HG03575 (cell line): ENCODE data around the gene ATRX.
"Not testable (repeated sequence)": the region's sequence is repeated elsewhere in the genome, so short reads cannot be mapped to it uniquely, and the experiment has no call there.

Experiments used
- ATAC-seq: cut with Tn5 transposase; IDR thresholded peaks from one replicate; pipeline ENCODE4 v1.9.1; 2021; ENCODE audit not compliant: unreplicated experiment, insufficient number of reproducible peaks, low FRiP score; ENCODE audit errors: extremely low read depth

Gene ATRX

GRCh38 chrX:77785486-77786364, at the start of gene ATRX:
Gene ATRX (minus strand): TSS chrX:77786216. CDS start chrX:77786001, 215 bp downstream.
- no peak for ATAC-seq

- ATAC-seq, result not testable (repeated sequence)
These were observed 45.5 kb upstream of the ATRX start for GRCh38 chrX:77831544-77831943.

- not testable (repeated sequence) for ATAC-seq
These were observed 36.0 kb upstream of the ATRX start for GRCh38 chrX:77821989-77822388.

GRCh38 chrX:77820091-77820727, 34.2 kb upstream of the ATRX start:
- ATAC-seq, result no peak

GRCh38 chrX:77814210-77814609, 28.2 kb upstream of the ATRX start:
- ATAC-seq, result no peak

GRCh38 chrX:77802201-77802600, 16.2 kb upstream of the ATRX start:
- ATAC-seq, result no peak

GRCh38 chrX:77795124-77795523, 9.1 kb upstream of the ATRX start:
- no peak for ATAC-seq

GRCh38 chrX:77793946-77794345, 7.9 kb upstream of the ATRX start:
- no peak for ATAC-seq

- ATAC-seq, result no peak
These were observed 2.0 kb upstream of the ATRX start for GRCh38 chrX:77788050-77788449.

GRCh38 chrX:77786365-77786680, 307 bp upstream of the ATRX start:
- ATAC-seq, result no peak

- ATAC-seq, result no peak
These were observed 6.3 kb downstream of the ATRX start for GRCh38 chrX:77779695-77780094.

- ATAC-seq, result no peak
These were observed 9.4 kb downstream of the ATRX start for GRCh38 chrX:77776659-77777058.

- ATAC-seq, result no peak
These were observed 14.4 kb downstream of the ATRX start for GRCh38 chrX:77771601-77772000.

GRCh38 chrX:77768787-77769186, 17.2 kb downstream of the ATRX start:
- ATAC-seq, result no peak

- ATAC-seq, result not testable (repeated sequence)
These were observed 19.8 kb downstream of the ATRX start for GRCh38 chrX:77766212-77766611.

GRCh38 chrX:77755561-77755960, 30.5 kb downstream of the ATRX start:
- no peak for ATAC-seq

- not testable (repeated sequence) for ATAC-seq
These were observed 32.1 kb downstream of the ATRX start for GRCh38 chrX:77753942-77754341.

GRCh38 chrX:77749695-77750094, 36.3 kb downstream of the ATRX start:
- no peak for ATAC-seq

- ATAC-seq, result no peak
These were observed 42.3 kb downstream of the ATRX start for GRCh38 chrX:77743720-77744119.

GRCh38 chrX:77742788-77743476, 43.1 kb downstream of the ATRX start:
- no peak for ATAC-seq
